PFSK-1 (cell line): ENCODE measurements around the gene MYO1A.

Experiments used
- FOXP2 ChIP-seq: optimal IDR thresholded peaks from 2 replicates; pipeline ENCODE3; 2011; ENCODE audit warnings: borderline replicate concordance, control low read depth, inconsistent platforms; ENCODE audit not compliant: insufficient read depth; ENCODE audit errors: extremely low read length, extremely low read depth
- POLR2AphosphoS5 ChIP-seq: IDR thresholded peaks from 2 replicates; pipeline ENCODE4 v1.6.1; 2012; ENCODE audit warnings: low read depth, mild to moderate bottlenecking, control low read depth, low read length, moderate library complexity
- SIN3A ChIP-seq: IDR thresholded peaks from 2 replicates; pipeline ENCODE4 v1.6.1; 2012; ENCODE audit warnings: mild to moderate bottlenecking, low read length, moderate library complexity, borderline replicate concordance; ENCODE audit not compliant: insufficient read depth
- TAF1 ChIP-seq: IDR thresholded peaks from 2 replicates; pipeline ENCODE4 v1.6.1; 2012; ENCODE audit warnings: low read length, control low read depth, borderline replicate concordance; ENCODE audit not compliant: insufficient read depth
- TF ChIP-seq, protein P1 (sequence below), 2 experiments: IDR thresholded peaks; 2 replicates each; pipeline versions ENCODE4 v1.6.1 to v1.8.0; 2011 to 2012; ENCODE audit warnings: low read depth in 2 of 2, low read length in 2 of 2, control low read depth in 1 of 2, inconsistent platforms in 1 of 2, mild to moderate bottlenecking in 1 of 2, moderate library complexity in 1 of 2; ENCODE audit not compliant: insufficient read depth in 1 of 2

The MYO1A gene

DNA sequence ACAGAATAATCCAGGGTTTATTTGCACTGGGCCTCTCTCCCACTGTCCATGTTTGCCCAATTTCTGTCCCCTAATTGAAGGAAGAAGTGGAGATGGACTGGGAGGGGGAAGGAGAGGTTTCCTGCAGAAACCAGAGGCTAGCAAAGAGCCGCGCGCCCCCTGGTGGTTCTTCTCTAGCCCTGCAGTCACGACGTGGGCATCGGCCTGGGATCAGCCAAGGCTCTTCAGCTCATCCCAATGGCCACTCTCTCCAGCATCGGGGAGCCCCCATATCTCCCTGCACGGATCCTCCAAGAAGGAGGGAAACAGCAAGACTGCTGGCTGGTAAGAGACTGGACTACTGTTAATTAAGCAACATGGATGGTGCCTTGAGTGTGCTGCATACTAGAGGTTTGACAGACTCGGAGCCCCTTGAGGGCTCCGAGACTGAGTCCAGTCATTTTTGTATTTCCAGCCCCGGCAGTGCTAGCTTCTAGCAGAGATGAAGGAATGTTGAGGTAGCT is 62.3 kb downstream of the MYO1A start:
- TF ChIP-seq SIN3A, result no peak
- TF ChIP-seq, protein P1, sequence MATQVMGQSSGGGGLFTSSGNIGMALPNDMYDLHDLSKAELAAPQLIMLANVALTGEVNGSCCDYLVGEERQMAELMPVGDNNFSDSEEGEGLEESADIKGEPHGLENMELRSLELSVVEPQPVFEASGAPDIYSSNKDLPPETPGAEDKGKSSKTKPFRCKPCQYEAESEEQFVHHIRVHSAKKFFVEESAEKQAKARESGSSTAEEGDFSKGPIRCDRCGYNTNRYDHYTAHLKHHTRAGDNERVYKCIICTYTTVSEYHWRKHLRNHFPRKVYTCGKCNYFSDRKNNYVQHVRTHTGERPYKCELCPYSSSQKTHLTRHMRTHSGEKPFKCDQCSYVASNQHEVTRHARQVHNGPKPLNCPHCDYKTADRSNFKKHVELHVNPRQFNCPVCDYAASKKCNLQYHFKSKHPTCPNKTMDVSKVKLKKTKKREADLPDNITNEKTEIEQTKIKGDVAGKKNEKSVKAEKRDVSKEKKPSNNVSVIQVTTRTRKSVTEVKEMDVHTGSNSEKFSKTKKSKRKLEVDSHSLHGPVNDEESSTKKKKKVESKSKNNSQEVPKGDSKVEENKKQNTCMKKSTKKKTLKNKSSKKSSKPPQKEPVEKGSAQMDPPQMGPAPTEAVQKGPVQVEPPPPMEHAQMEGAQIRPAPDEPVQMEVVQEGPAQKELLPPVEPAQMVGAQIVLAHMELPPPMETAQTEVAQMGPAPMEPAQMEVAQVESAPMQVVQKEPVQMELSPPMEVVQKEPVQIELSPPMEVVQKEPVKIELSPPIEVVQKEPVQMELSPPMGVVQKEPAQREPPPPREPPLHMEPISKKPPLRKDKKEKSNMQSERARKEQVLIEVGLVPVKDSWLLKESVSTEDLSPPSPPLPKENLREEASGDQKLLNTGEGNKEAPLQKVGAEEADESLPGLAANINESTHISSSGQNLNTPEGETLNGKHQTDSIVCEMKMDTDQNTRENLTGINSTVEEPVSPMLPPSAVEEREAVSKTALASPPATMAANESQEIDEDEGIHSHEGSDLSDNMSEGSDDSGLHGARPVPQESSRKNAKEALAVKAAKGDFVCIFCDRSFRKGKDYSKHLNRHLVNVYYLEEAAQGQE (IDR thresholded peaks at IDR 0.05; ENCODE audit: insufficient read depth in 1 of 2, low read depth in 2 of 2, low read length in 2 of 2), result no peak
- no peak for TF ChIP-seq TAF1
- TF ChIP-seq FOXP2, result no peak
- no peak for TF ChIP-seq POLR2AphosphoS5

DNA sequence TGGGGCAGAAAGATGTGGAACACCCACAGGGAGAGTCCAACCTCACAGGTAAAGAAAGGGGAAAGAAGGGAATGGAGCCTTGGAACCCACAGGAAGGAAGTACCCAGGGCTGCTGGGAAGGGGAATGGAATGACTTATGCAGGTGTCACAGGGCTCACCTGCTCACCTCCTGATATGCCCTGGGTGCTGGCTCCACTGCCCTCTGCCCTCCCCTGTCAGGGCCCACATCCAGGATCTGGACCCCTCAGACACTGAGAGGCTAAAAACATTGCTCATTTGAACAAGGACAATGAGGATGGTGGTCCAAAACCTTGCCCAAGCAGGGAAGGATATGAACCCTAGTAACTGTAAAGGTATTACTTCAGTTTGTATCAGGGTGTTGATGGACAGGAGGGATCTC is 62.9 kb downstream of the MYO1A start:
- TF ChIP-seq FOXP2, result no peak
- no peak for TF ChIP-seq POLR2AphosphoS5
- TF ChIP-seq TAF1, result no peak
- no peak for TF ChIP-seq SIN3A
- TF ChIP-seq, protein P1 (IDR thresholded peaks at IDR 0.05; ENCODE audit: insufficient read depth in 1 of 2, low read depth in 2 of 2, low read length in 2 of 2), result no peak

DNA sequence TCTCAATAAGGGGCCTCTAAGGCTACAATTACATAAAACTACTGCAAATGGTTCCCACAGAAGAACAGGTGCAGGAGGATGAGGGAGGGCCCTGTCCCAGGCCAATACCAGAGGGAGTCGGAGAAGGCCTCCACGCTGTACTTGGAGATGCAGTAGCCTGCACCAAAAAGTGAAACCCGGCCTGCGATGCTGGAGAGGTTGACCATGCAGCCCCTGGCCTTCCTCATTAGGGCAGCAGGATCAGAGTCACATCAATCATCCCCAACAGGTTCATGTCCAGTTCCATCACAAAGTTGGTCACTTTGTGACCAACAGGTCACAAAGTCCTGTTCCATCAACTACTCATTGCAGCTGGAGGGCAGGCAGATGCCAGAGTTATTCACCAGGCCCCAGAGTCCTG is 66.5 kb downstream of the MYO1A start:
- no peak for TF ChIP-seq POLR2AphosphoS5
- TF ChIP-seq, protein P1 (IDR thresholded peaks at IDR 0.05; ENCODE audit: insufficient read depth in 1 of 2, low read depth in 2 of 2, low read length in 2 of 2), result no peak
- TF ChIP-seq SIN3A, result no peak
- no peak for TF ChIP-seq FOXP2
- no peak for TF ChIP-seq TAF1

DNA sequence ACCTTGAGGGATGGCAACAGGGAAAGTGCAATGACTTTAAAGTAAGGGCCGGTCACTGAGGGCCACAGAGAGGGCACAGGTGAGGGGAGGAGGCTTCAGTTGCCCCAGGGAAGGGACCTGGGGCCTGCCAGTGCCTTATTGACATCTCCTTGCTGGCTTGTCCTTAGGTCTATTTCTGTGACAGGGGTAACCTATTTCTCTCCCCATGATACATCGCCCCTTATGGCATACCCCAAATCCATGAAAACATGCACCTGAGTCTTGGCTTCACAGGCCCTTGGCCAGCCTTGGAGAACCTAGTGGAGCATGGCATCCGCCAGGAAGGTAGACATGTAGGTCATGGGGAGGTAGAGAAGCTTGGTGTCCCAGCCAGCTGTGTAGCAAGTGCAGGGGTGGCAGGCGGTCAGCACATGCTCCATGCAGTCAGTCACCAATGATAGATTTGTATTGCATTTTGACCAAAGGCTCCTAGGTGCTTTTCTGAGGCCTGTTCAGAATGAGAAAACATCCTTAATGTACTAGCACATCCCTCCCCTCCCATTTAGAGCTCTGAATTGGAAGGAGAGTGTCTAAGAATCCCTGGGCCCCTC is 68.9 kb downstream of the MYO1A start:
- TF ChIP-seq TAF1, result no peak
- no peak for TF ChIP-seq POLR2AphosphoS5
- no peak for TF ChIP-seq FOXP2
- TF ChIP-seq, protein P1 (IDR thresholded peaks at IDR 0.05; ENCODE audit: insufficient read depth in 1 of 2, low read depth in 2 of 2, low read length in 2 of 2), result no peak
- no peak for TF ChIP-seq SIN3A
